K562 (cell line): ENCODE measurements around the gene EXOSC9. TPM values are rescaled to one million over a fixed set of nuclear protein-coding genes. Genes with fewer than 3 reads are reported as not detected.

Source experiments
- ARNT ChIP-seq, 2 experiments: fragments of 450-650 bp; IDR thresholded peaks; 2 replicates each; pipeline ENCODE4 v1.6.1; 2016; ENCODE audit warnings: mild to moderate bottlenecking in 1 of 2
- BMI1 ChIP-seq: fragments of 150-350 bp; IDR thresholded peaks from 2 replicates; pipeline ENCODE4 v1.6.1; 2014; ENCODE audit warnings: low read length
- CEBPG ChIP-seq, 3 experiments: fragments of 200-800 bp in 1 of 3; sonication (Bioruptor generic) in 1 of 3; sonication (generic) in 1 of 3; formaldehyde crosslinking in 1 of 3; IDR thresholded peaks in 2 of 3; conservative IDR thresholded peaks in 1 of 3; 2 replicates each; pipeline versions ENCODE4 v1.6.1 to v1.8.0; 2016 to 2022; ENCODE audit warnings: missing compliant biosample characterization in 2 of 3, missing genetic modification characterization in 2 of 3, mild to moderate bottlenecking in 1 of 3, missing genetic modification reagents in 1 of 3
- CHCHD3 ChIP-seq: fragments of 250-450 bp; sonication (Bioruptor Pico); IDR thresholded peaks from 2 replicates; pipeline ENCODE4 v2.1.2; 2022; ENCODE audit warnings: mild to moderate bottlenecking
- ETV6 ChIP-seq, 3 experiments: fragments of 150-350 bp in 1 of 3; sonication (generic) in 1 of 3; formaldehyde crosslinking in 1 of 3; IDR thresholded peaks; 2 replicates each; pipeline versions ENCODE4 v1.6.1 to v1.8.0; 2014 to 2022; ENCODE audit warnings: borderline replicate concordance in 2 of 3, low read depth in 2 of 3, antibody characterized with exemption in 1 of 3, low read length in 1 of 3, mild to moderate bottlenecking in 1 of 3, missing genetic modification reagents in 1 of 3
- HNRNPK ChIP-seq: fragments of 200-400 bp; formaldehyde crosslinking; IDR thresholded peaks from one replicate; pipeline ENCODE4 v1.6.1; 2018; ENCODE audit warnings: mild to moderate bottlenecking, low read depth, low read length; ENCODE audit not compliant: poor library complexity, severe bottlenecking
- KDM1A ChIP-seq, 2 experiments: fragments of 450-650 bp; IDR thresholded peaks; 2 replicates each; pipeline ENCODE4 v1.6.1; 2016; ENCODE audit warnings: mild to moderate bottlenecking in 2 of 2
- MAFG ChIP-seq: fragments of 450-650 bp; conservative IDR thresholded peaks from 2 replicates; pipeline ENCODE4 v1.6.1; 2016; ENCODE audit warnings: missing genetic modification characterization, missing compliant biosample characterization
- NFIC ChIP-seq: fragments of 450-650 bp; IDR thresholded peaks from 2 replicates; pipeline ENCODE4 v1.6.1; 2017; ENCODE audit warnings: mild to moderate bottlenecking, inconsistent platforms
- PHB2 ChIP-seq: fragments of 450-650 bp; IDR thresholded peaks from 2 replicates; pipeline ENCODE4 v1.6.1; 2017; ENCODE audit warnings: low read depth
- PRMT5 ChIP-seq: sonication (generic); formaldehyde crosslinking; IDR thresholded peaks from 2 replicates; pipeline ENCODE4 v1.5.0; 2020; ENCODE audit warnings: missing genetic modification reagents
- ZFP30 ChIP-seq: fragments of 250-450 bp; sonication (Bioruptor Pico); IDR thresholded peaks from 2 replicates; pipeline ENCODE4 v1.8.0; 2022; ENCODE audit warnings: moderate library complexity, mild to moderate bottlenecking, inconsistent platforms, borderline replicate concordance
- ZNF24 ChIP-seq: fragments of 450-650 bp; IDR thresholded peaks from 2 replicates; pipeline ENCODE4 v1.6.1; 2016
- ZNF41 ChIP-seq: fragments of 250-450 bp; sonication (Bioruptor Pico); conservative IDR thresholded peaks from 2 replicates; pipeline ENCODE4 v1.4.0; 2020; ENCODE audit warnings: mild to moderate bottlenecking
- polyA plus RNA-seq, 8 experiments: library from polyadenylated mRNA; depleted of rRNA in 4 of 8; stranded (reverse) in 5 of 8; unstranded in 3 of 8; fragments of >200 nt; fragmentation: Nextera tagmentation in 2 of 8; fragmentation: Illumina TruSeq in 1 of 8; extraction: Ambion mirVana in 2 of 8; extraction: Trizol in 1 of 8; gene quantifications; 2 replicates each; pipeline versions ENCODE4 v1.2.1 to v1.2.3, GENCODE V29; 2011 to 2014; ENCODE audit warnings: inconsistent platforms in 1 of 8, missing spikeins in 1 of 8
- total RNA-seq, 7 experiments: library from RNA; depleted of rRNA in 6 of 7; stranded (reverse); fragments of >200 nt in 6 of 7; fragmentation: Illumina TruSeq in 2 of 7; extraction: Trizol in 2 of 7; gene quantifications; 2 replicates each; pipeline versions ENCODE4 v1.2.1 to v1.2.3, GENCODE V29; 2011 to 2021; ENCODE audit warnings: low replicate concordance in 1 of 7
- TF ChIP-seq, protein P1 (sequence below): fragments of 200-600 bp; sonication (generic); IDR thresholded peaks from one replicate; pipeline ENCODE4 v1.6.1; 2012; ENCODE audit warnings: mild to moderate bottlenecking, low read depth, low read length, inconsistent platforms
- TF ChIP-seq, protein P2 (sequence below): fragments of 250-450 bp; sonication (Bioruptor Pico); IDR thresholded peaks from 2 replicates; pipeline ENCODE4 v1.5.0; 2021

Gene EXOSC9
- total and polyA plus RNA-seq, 9 of the 15 experiments (the other 6 are each of a cell fraction or from before 2014, with no cell fraction given) = 64.7 to 166 (median 115) TPM

DNA sequence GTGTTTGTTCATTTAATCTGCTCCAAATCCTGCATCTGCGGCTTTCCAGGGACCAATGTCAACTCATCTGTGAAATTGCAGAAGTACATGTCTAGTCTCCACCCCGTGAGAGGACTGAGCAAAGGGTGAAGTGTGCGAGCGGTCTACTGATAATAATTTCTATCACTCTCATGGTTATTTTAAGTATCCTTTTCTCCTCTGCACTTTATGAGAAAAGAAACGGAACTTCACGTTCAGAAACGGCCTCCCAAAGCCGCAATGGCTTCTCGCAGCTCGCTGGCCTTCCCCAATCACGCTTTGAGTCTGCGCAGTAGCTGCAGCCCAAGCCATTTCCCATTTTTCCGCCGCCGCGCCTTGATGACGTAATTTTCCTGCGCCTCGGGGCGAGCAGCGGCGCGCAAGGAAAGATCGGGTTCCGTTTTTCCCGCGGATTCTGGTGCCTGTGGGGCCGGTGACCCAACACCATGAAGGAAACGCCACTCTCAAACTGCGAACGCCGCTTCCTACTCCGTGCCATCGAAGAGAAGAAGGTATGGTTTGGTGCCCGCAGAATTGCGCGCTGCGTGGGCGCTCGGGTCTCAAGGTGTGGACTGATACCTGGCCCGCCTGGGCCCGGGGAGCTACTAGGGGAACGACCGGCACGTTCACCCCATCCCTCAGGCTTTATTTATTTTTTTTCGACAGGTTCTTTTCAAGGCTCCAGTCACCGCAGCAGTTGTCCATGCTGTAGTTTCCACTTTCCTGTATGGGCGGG, at the start of gene EXOSC9 (continued):
- TF ChIP-seq, protein P1, sequence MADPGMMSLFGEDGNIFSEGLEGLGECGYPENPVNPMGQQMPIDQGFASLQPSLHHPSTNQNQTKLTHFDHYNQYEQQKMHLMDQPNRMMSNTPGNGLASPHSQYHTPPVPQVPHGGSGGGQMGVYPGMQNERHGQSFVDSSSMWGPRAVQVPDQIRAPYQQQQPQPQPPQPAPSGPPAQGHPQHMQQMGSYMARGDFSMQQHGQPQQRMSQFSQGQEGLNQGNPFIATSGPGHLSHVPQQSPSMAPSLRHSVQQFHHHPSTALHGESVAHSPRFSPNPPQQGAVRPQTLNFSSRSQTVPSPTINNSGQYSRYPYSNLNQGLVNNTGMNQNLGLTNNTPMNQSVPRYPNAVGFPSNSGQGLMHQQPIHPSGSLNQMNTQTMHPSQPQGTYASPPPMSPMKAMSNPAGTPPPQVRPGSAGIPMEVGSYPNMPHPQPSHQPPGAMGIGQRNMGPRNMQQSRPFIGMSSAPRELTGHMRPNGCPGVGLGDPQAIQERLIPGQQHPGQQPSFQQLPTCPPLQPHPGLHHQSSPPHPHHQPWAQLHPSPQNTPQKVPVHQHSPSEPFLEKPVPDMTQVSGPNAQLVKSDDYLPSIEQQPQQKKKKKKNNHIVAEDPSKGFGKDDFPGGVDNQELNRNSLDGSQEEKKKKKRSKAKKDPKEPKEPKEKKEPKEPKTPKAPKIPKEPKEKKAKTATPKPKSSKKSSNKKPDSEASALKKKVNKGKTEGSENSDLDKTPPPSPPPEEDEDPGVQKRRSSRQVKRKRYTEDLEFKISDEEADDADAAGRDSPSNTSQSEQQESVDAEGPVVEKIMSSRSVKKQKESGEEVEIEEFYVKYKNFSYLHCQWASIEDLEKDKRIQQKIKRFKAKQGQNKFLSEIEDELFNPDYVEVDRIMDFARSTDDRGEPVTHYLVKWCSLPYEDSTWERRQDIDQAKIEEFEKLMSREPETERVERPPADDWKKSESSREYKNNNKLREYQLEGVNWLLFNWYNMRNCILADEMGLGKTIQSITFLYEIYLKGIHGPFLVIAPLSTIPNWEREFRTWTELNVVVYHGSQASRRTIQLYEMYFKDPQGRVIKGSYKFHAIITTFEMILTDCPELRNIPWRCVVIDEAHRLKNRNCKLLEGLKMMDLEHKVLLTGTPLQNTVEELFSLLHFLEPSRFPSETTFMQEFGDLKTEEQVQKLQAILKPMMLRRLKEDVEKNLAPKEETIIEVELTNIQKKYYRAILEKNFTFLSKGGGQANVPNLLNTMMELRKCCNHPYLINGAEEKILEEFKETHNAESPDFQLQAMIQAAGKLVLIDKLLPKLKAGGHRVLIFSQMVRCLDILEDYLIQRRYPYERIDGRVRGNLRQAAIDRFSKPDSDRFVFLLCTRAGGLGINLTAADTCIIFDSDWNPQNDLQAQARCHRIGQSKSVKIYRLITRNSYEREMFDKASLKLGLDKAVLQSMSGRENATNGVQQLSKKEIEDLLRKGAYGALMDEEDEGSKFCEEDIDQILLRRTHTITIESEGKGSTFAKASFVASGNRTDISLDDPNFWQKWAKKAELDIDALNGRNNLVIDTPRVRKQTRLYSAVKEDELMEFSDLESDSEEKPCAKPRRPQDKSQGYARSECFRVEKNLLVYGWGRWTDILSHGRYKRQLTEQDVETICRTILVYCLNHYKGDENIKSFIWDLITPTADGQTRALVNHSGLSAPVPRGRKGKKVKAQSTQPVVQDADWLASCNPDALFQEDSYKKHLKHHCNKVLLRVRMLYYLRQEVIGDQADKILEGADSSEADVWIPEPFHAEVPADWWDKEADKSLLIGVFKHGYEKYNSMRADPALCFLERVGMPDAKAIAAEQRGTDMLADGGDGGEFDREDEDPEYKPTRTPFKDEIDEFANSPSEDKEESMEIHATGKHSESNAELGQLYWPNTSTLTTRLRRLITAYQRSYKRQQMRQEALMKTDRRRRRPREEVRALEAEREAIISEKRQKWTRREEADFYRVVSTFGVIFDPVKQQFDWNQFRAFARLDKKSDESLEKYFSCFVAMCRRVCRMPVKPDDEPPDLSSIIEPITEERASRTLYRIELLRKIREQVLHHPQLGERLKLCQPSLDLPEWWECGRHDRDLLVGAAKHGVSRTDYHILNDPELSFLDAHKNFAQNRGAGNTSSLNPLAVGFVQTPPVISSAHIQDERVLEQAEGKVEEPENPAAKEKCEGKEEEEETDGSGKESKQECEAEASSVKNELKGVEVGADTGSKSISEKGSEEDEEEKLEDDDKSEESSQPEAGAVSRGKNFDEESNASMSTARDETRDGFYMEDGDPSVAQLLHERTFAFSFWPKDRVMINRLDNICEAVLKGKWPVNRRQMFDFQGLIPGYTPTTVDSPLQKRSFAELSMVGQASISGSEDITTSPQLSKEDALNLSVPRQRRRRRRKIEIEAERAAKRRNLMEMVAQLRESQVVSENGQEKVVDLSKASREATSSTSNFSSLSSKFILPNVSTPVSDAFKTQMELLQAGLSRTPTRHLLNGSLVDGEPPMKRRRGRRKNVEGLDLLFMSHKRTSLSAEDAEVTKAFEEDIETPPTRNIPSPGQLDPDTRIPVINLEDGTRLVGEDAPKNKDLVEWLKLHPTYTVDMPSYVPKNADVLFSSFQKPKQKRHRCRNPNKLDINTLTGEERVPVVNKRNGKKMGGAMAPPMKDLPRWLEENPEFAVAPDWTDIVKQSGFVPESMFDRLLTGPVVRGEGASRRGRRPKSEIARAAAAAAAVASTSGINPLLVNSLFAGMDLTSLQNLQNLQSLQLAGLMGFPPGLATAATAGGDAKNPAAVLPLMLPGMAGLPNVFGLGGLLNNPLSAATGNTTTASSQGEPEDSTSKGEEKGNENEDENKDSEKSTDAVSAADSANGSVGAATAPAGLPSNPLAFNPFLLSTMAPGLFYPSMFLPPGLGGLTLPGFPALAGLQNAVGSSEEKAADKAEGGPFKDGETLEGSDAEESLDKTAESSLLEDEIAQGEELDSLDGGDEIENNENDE = no peak
- TF ChIP-seq ZNF24 = no peak
- no peak for TF ChIP-seq ZNF41 (CRISPR knock-in tag)
- TF ChIP-seq, protein P2, sequence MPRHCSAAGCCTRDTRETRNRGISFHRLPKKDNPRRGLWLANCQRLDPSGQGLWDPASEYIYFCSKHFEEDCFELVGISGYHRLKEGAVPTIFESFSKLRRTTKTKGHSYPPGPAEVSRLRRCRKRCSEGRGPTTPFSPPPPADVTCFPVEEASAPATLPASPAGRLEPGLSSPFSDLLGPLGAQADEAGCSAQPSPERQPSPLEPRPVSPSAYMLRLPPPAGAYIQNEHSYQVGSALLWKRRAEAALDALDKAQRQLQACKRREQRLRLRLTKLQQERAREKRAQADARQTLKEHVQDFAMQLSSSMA = no peak
- no peak for TF ChIP-seq PHB2
- no peak for TF ChIP-seq KDM1A (IDR thresholded peaks at IDR 0.05)
- no peak; a peak in 1 of 4 replicates for TF ChIP-seq ARNT (IDR thresholded peaks at IDR 0.05)
- no peak for TF ChIP-seq MAFG (tag)
- TF ChIP-seq HNRNPK = no peak
- TF ChIP-seq CEBPG (CRISPR knock-in tag; IDR thresholded peaks at IDR 0.05) = peak; percentile 77
- peak; percentile 86 to 89 for TF ChIP-seq CEBPG (tag; conservative IDR thresholded peaks at IDR 0.05 in 1 of 2, IDR thresholded peaks at IDR 0.05 in 1 of 2)
- no peak for TF ChIP-seq ETV6 (IDR thresholded peaks at IDR 0.05; ENCODE audit: borderline replicate concordance in 1 of 2, low read depth in 2 of 2, low read length in 1 of 2)
- TF ChIP-seq ETV6 (CRISPR knock-in tag; IDR thresholded peaks at IDR 0.05; ENCODE audit: borderline replicate concordance) = no peak; the same call in 1 of the 2 replicates
- 0 out of 2 replicates have a peak, but pooled peaks have one; percentile 26 for TF ChIP-seq NFIC
- no peak for TF ChIP-seq PRMT5 (CRISPR knock-in tag)
- no peak; the same call in 1 of the 2 replicates for TF ChIP-seq BMI1
- TF ChIP-seq ZFP30 (CRISPR knock-in tag) = no peak
- no peak for TF ChIP-seq CHCHD3 (CRISPR knock-in tag)
